GM12891 (cell line): ENCODE data around the gene KIAA0040.

ENCODE experiments used
- POLR2A ChIP-seq: IDR thresholded peaks from 2 replicates; pipeline ENCODE4 v1.6.1; 2011; ENCODE audit warnings: low read depth, low read length, control low read depth
- POLR2AphosphoS5 ChIP-seq: IDR thresholded peaks from 2 replicates; pipeline ENCODE4 v1.6.1; 2011; ENCODE audit warnings: low read depth, low read length, control low read depth
- POU2F2 ChIP-seq: IDR thresholded peaks from 2 replicates; pipeline ENCODE4 v1.6.1; 2011; ENCODE audit warnings: low read depth, mild to moderate bottlenecking, control low read depth, low read length, moderate library complexity
- SPI1 ChIP-seq: IDR thresholded peaks from 2 replicates; pipeline ENCODE4 v1.6.1; 2011; ENCODE audit warnings: low read depth, low read length, control low read depth
- TAF1 ChIP-seq: IDR thresholded peaks from 2 replicates; pipeline ENCODE4 v1.6.1; 2011; ENCODE audit warnings: low read depth, low read length, control low read depth

DNA sequence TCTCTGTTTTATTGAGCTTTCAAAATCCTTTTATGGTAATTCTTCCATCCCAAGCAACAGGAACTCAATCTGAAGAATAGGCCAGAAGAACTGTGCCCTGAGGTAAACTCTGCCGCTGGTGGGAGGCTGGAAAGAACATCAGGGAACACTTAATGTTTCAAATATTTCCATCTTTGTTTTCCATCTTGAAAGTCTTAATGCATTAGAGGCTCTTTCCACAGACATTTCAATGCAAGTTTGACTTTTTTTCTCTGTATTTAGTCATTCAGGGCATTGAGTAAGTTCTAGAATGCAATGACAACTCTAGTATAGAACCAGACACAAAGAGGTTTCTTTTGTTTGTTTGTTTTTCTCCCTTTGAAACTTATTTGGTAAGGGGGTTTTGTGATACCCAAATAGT lies 61.5 kb downstream of the KIAA0040 start:
- no peak for TF ChIP-seq POLR2AphosphoS5
- TF ChIP-seq POLR2A = no peak
- no peak for TF ChIP-seq TAF1
- TF ChIP-seq SPI1 = no peak
- TF ChIP-seq POU2F2 = no peak
